Trophoblast cell (in vitro differentiated cells and primary cell): ENCODE data around the gene SLC41A3.
"Not testable (repeated sequence)": the region's sequence is repeated elsewhere in the genome, so short reads cannot be mapped to it uniquely, and the experiment has no call there.

Experiments used
- DNase-seq, 2 donors: peaks; one replicate each; pipeline ENCODE4 v3.0.0-alpha.2; 2016
- H2AFZ ChIP-seq: 2 replicates; pipeline ENCODE4 v1.6.1; 2013; ENCODE audit warnings: low read length, moderate library complexity, mild to moderate bottlenecking; ENCODE audit not compliant: insufficient read depth, poor library complexity
- H2AK5ac ChIP-seq: 2 replicates; pipeline ENCODE4 v1.6.1; 2013; ENCODE audit warnings: mild to moderate bottlenecking, low read length
- H2BK120ac ChIP-seq: 2 replicates; pipeline ENCODE4 v1.6.1; 2013; ENCODE audit warnings: low read length, mild to moderate bottlenecking, moderate library complexity; ENCODE audit not compliant: insufficient read depth, poor library complexity
- H2BK12ac ChIP-seq: 2 replicates; pipeline ENCODE4 v1.6.1; 2013; ENCODE audit warnings: mild to moderate bottlenecking, low read length, moderate library complexity
- H2BK5ac ChIP-seq: 2 replicates; pipeline ENCODE4 v1.6.1; 2013; ENCODE audit warnings: low read length, low read depth, moderate library complexity, mild to moderate bottlenecking; ENCODE audit not compliant: poor library complexity
- H3K14ac ChIP-seq: 2 replicates; pipeline ENCODE4 v1.6.1; 2013; ENCODE audit warnings: mild to moderate bottlenecking, low read length
- H3K18ac ChIP-seq: 2 replicates; pipeline ENCODE4 v1.6.1; 2013; ENCODE audit warnings: mild to moderate bottlenecking, low read length
- H3K23ac ChIP-seq: 2 replicates; pipeline ENCODE4 v1.6.1; 2013; ENCODE audit warnings: low read length
- H3K27ac ChIP-seq: 2 replicates; pipeline ENCODE4 v1.5.1; 2013; ENCODE audit warnings: low read depth, mild to moderate bottlenecking, inconsistent platforms, low read length, moderate library complexity
- H3K27me3 ChIP-seq: 2 replicates; pipeline ENCODE4 v1.6.1; 2013; ENCODE audit warnings: inconsistent platforms, mild to moderate bottlenecking, low read length, moderate library complexity; ENCODE audit not compliant: insufficient read depth
- H3K36me3 ChIP-seq, 2 experiments: 1 replicate in 1 of 2; 2 replicates in 1 of 2; pipeline ENCODE4 v1.6.1; 2013; ENCODE audit warnings: low read length in 2 of 2, mild to moderate bottlenecking in 2 of 2, moderate library complexity in 1 of 2; ENCODE audit not compliant: insufficient read depth in 2 of 2, control insufficient read depth in 1 of 2
- H3K4ac ChIP-seq: 2 replicates; pipeline ENCODE4 v1.6.1; 2013; ENCODE audit warnings: low read depth, mild to moderate bottlenecking, low read length, moderate library complexity
- H3K4me1 ChIP-seq, 2 experiments: 1 replicate in 1 of 2; 2 replicates in 1 of 2; pipeline ENCODE4 v1.6.1; 2013; ENCODE audit warnings: low read length in 2 of 2, mild to moderate bottlenecking in 2 of 2, moderate library complexity in 1 of 2; ENCODE audit not compliant: insufficient read depth in 2 of 2, control insufficient read depth in 1 of 2
- H3K4me2 ChIP-seq: 2 replicates; pipeline ENCODE4 v1.6.1; 2013; ENCODE audit warnings: inconsistent platforms, mild to moderate bottlenecking, low read length, moderate library complexity
- H3K4me3 ChIP-seq: 2 replicates; pipeline ENCODE4 v1.5.1; 2013; ENCODE audit warnings: mild to moderate bottlenecking, low read depth, low read length, inconsistent platforms
- H3K79me1 ChIP-seq: one replicate; pipeline ENCODE4 v1.6.1; 2013; ENCODE audit warnings: low read length
- H3K79me2 ChIP-seq: 2 replicates; pipeline ENCODE4 v1.6.1; 2013; ENCODE audit warnings: low read length, mild to moderate bottlenecking; ENCODE audit not compliant: control insufficient read depth, insufficient read depth, poor library complexity
- H3K9ac ChIP-seq: 2 replicates; pipeline ENCODE4 v1.6.1; 2013; ENCODE audit warnings: mild to moderate bottlenecking, low read length
- H3K9me3 ChIP-seq: 2 replicates; pipeline ENCODE4 v1.6.1; 2013; ENCODE audit warnings: low read depth, mild to moderate bottlenecking, control low read depth, inconsistent platforms, low read length; ENCODE audit not compliant: insufficient read depth
- H4K12ac ChIP-seq: 2 replicates; pipeline ENCODE4 v1.6.1; 2013; ENCODE audit warnings: low read depth, mild to moderate bottlenecking, low read length, moderate library complexity
- H4K8ac ChIP-seq: 2 replicates; pipeline ENCODE4 v1.6.1; 2013; ENCODE audit warnings: low read depth, mild to moderate bottlenecking, low read length, moderate library complexity
- H4K91ac ChIP-seq: one replicate; pipeline ENCODE4 v1.6.1; 2013; ENCODE audit warnings: low read depth, mild to moderate bottlenecking, low read length, moderate library complexity
- WGBS: extraction: QIAGEN DNeasy Blood & Tissue Kit; methylation state at CpG from one replicate; pipeline ENCODE4 v1.1.7; 2013; ENCODE audit warnings: missing lambda C conversion rate; ENCODE audit not compliant: insufficient read length, insufficient coverage; ENCODE audit errors: extremely low coverage; 5-methylcytosine and 5-hydroxymethylcytosine counted together

The SLC41A3 gene

DNA sequence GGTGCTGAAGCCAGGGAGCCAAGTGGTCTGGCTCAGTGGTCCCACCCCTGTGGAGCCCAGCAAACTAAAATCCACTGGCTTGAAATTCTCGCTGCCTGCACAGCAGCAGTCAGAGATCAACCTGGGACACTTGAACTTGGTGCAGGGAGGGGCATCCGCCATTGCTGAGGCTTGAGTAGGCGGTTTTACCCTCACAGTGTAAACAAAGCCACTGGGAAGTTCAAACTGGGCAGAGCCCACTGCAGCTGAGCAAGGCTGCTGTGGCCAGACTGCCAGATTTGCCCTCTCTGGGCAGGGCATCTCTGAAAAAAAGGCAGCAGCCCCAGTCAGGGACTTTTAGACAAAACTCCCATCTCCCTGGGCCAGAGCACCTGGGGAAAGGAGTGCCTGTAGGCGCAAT is 87.2 kb downstream of the SLC41A3 start:
- H2AK5ac ChIP-seq, H4K8ac ChIP-seq, H3K79me2 ChIP-seq, H2AFZ ChIP-seq, H3K79me1 ChIP-seq, H2BK120ac ChIP-seq, H3K4me3 ChIP-seq, H4K12ac ChIP-seq, H3K36me3 ChIP-seq, H3K4ac ChIP-seq, H3K4me1 ChIP-seq, H3K9me3 ChIP-seq, H3K9ac ChIP-seq, H3K4me2 ChIP-seq, H2BK12ac ChIP-seq, H4K91ac ChIP-seq, H3K18ac ChIP-seq, H3K27ac ChIP-seq, H3K14ac ChIP-seq, DNase-seq, H3K23ac ChIP-seq, H3K27me3 ChIP-seq, H2BK5ac ChIP-seq: not testable (repeated sequence)
- no CpG with 5 or more reads among the region's 4 CpGs for WGBS

DNA sequence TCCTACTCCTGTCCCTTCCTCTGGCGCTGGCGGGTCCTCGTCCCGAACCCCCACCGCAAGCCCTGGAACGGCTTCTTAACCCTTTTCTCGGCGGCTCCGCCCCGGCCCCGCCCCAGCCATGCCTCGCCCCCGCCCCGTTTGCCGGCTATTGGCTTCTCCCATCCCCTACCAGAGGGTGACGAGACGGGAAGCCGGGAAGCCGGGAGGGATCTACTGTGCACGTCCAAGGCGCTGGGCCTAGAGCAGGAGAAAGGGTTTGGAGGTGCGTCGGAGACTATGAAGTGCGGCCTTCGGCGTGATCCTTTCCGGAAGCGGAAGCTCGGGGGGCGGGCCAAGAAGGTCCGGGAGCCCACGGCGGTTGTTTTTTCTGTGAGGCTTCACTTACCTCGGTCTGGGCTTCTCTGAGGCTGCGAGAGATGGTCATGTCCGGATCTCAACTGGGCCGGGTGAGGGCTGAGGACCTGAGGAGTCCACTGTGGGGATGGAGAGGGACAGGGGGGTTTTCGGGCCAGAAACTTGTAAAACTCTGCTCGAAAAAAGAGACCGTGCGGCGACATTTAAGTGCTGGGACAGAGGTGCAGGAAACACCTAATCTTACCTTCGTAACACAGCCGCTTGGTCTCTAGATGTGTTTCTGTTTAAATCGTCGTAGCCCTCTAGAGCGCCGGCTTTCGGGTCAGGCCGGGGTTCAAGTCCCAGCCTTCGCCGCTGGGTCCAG is 93.5 kb downstream of the SLC41A3 start:
- H3K79me2 ChIP-seq, result no peaks in the 10 kb centered on the region
- peak overlapping the region; percentile 34 for H2BK120ac ChIP-seq
- no peak overlapping the region for H4K91ac ChIP-seq
- peak; percentile 75 to 95 for DNase-seq
- peak overlapping the region; percentile 73 for H3K9ac ChIP-seq
- no peak overlapping the region for H3K4ac ChIP-seq
- no peaks in the 10 kb centered on the region for H3K4me1 ChIP-seq
- H4K8ac ChIP-seq, result peak overlapping the region; percentile 63
- no peak overlapping the region for H3K27ac ChIP-seq
- no peaks in the 10 kb centered on the region for H3K9me3 ChIP-seq
- H3K4me3 ChIP-seq, result peak overlapping the region; percentile 73
- H2AFZ ChIP-seq, result peak overlapping the region; percentile 43
- H2BK5ac ChIP-seq, result no peak overlapping the region
- H3K79me1 ChIP-seq, result no peaks in the 10 kb centered on the region
- no CpG with 5 or more reads among the region's 52 CpGs for WGBS
- no peaks in the 10 kb centered on the region for H3K36me3 ChIP-seq
- no peak overlapping the region for H3K14ac ChIP-seq
- peak overlapping the region; percentile 59 for H3K4me2 ChIP-seq
- H3K18ac ChIP-seq, result no peak overlapping the region
- H2AK5ac ChIP-seq, result no peak overlapping the region
- no peaks in the 10 kb centered on the region for H3K27me3 ChIP-seq
- no peak overlapping the region for H3K23ac ChIP-seq
- H2BK12ac ChIP-seq, result no peak overlapping the region
- H4K12ac ChIP-seq, result no peak overlapping the region

DNA sequence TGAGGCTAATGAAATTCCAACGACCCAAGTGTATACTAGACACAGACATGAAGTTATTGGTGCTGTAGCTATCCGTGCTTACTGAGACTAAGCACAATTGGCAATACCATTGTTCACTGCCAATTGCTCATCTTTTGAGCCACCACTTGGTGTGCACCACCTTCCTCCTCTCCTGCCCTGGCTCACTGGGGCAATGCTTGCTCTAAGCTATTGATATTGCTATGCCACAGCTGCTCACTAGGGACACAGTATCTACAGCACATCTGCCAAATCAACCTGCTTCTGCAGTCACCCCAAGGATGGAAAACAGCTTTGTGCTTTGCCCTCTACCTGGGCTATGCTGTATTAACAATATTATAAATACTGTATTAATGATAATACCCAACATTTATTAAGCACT is 99.0 kb downstream of the SLC41A3 start:
- not testable (repeated sequence) for H2BK12ac ChIP-seq, H4K12ac ChIP-seq, H3K36me3 ChIP-seq, H3K79me2 ChIP-seq, H3K4me2 ChIP-seq, H2AK5ac ChIP-seq, H3K9ac ChIP-seq, H3K79me1 ChIP-seq, H3K18ac ChIP-seq, DNase-seq, H4K91ac ChIP-seq, H3K27ac ChIP-seq, H3K4me1 ChIP-seq, H2BK5ac ChIP-seq, H3K27me3 ChIP-seq, H3K9me3 ChIP-seq, H3K4ac ChIP-seq, H3K14ac ChIP-seq, H3K23ac ChIP-seq, H3K4me3 ChIP-seq, H2BK120ac ChIP-seq, H4K8ac ChIP-seq, H2AFZ ChIP-seq
- WGBS, result no CpG with 5 or more reads among the region's 2 CpGs

DNA sequence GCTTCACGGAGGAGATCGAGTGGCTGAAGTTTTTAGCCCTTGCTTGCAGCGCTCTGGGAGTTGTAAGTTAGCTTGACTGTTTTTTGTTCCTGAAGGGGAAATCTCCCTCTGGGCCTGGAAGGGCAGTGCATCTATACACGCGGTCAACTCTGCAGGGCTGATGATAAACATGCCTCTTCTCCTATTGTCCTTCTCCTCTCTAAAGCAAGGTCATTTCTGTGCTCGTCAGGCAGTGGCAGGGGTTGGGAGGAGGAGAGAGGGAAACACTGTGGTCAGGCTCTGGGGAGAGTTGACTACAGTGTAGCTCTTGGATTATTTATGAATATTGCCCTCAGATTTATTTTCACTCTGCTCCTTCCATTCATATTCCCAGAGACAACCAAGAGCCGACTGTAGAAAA is 106.8 kb downstream of the SLC41A3 start:
- H3K9ac ChIP-seq, result not testable (repeated sequence)
- WGBS, result no CpG with 5 or more reads among the region's 7 CpGs

More for the DNA sequence above, 106.8 kb downstream of the SLC41A3 start:
- not testable (repeated sequence) for H3K27me3 ChIP-seq, H3K79me2 ChIP-seq, H3K79me1 ChIP-seq, H3K27ac ChIP-seq, H3K4me1 ChIP-seq, DNase-seq, H3K4me2 ChIP-seq, H2AK5ac ChIP-seq, H3K36me3 ChIP-seq, H3K14ac ChIP-seq, H4K91ac ChIP-seq, H2BK5ac ChIP-seq, H3K9me3 ChIP-seq, H4K8ac ChIP-seq, H3K18ac ChIP-seq, H2BK12ac ChIP-seq, H2BK120ac ChIP-seq, H3K23ac ChIP-seq, H3K4ac ChIP-seq, H4K12ac ChIP-seq, H3K4me3 ChIP-seq, H2AFZ ChIP-seq
